GM20000 (cell line): ENCODE measurements around the gene SH3BP4.

Experiments used
- DNase-seq: peaks from one replicate; pipeline ENCODE4 v3.0.0; 2012; ENCODE audit warnings: low spot score
- TF ChIP-seq, protein P1 (sequence below): IDR thresholded peaks from 2 replicates; pipeline ENCODE4 v1.5.1; 2012; ENCODE audit warnings: mild to moderate bottlenecking, control low read depth; ENCODE audit errors: extremely low read depth, missing control alignments

SH3BP4 gene

DNA sequence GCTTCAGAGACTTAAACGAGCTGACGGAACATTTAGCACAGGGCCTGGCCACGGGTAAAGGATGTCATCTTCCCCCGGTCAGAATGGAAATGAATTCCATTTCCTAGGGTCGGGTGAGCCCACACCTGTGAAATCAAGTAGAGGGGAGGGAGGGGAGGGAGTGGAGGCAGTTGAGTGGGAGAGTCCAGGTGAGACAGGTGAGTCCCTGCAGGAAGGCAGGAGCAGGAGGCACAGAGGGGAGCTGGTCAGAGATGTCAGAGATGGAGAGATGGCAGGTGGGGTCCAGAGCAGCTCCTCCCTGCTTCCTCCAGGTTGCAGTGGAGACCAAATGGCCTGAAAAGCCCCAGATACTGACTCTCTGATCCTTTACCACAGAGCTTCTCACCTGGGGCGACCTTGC lies 55.2 kb downstream of the SH3BP4 start:
- TF ChIP-seq, protein P1, sequence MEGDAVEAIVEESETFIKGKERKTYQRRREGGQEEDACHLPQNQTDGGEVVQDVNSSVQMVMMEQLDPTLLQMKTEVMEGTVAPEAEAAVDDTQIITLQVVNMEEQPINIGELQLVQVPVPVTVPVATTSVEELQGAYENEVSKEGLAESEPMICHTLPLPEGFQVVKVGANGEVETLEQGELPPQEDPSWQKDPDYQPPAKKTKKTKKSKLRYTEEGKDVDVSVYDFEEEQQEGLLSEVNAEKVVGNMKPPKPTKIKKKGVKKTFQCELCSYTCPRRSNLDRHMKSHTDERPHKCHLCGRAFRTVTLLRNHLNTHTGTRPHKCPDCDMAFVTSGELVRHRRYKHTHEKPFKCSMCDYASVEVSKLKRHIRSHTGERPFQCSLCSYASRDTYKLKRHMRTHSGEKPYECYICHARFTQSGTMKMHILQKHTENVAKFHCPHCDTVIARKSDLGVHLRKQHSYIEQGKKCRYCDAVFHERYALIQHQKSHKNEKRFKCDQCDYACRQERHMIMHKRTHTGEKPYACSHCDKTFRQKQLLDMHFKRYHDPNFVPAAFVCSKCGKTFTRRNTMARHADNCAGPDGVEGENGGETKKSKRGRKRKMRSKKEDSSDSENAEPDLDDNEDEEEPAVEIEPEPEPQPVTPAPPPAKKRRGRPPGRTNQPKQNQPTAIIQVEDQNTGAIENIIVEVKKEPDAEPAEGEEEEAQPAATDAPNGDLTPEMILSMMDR, result no peak
- no peak for DNase-seq

DNA sequence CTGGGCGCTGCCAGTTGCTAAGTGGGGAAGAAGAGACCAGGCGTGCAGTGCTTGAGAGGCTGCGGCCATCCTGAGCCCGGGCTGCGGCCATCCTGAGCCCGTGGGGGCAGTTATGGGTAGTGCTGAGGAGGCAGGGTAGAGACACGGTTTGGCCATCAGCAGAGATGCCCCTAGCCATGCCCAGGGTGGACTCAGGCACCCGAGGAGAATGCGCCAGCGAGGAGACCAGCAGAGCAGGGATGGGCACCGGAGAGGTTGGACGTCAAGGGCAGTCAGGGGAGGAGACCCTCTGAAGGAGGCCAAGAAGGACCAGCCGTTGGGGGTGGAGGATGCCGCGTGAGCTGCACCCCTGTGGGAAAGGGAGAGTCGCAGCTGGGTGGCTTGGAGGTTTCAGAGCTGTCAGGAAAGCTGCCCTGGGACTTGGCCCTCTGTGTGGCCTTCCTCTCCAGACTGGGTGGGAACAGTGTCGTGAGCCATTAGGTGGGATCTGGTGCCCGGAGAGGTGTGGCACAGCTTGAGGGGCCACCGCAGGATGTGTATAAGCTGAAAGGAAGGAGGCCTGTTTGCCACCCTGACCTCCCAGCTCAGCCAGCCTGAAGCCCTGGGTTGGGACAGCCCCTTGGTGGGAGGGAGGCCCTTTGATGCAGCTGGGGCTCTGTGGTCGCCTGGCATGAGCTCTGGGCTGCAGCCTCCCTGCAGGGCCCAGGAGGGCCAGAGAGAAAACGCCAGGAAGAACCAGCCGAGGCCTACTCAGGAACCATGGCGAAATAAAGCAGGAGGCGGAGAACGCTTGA lies 56.0 kb downstream of the SH3BP4 start:
- no peak for DNase-seq
- TF ChIP-seq, protein P1, result no peak

DNA sequence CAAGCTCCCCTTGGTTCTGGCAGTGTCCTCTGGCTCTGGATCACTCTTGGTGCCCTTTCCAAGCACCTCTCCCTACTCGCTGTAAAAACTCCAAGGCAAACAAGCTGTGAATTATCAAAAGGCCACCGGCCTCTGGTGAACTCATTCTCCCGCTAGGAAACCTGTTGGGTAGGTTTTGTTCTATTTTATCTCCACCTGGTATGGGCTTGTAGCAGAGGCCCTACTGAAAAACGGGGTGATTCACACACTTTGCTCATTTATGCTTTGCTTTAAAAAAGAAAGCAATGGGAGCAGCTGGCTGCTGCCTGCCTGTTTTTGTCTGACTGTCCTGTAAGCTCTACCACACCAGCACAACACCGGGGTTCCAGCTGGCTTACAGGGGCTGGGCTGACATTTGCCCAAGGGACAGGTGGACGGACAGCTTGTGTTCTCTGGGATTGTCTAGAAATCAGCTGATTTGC lies 56.8 kb downstream of the SH3BP4 start:
- DNase-seq, result no peak
- TF ChIP-seq, protein P1, result no peak

DNA sequence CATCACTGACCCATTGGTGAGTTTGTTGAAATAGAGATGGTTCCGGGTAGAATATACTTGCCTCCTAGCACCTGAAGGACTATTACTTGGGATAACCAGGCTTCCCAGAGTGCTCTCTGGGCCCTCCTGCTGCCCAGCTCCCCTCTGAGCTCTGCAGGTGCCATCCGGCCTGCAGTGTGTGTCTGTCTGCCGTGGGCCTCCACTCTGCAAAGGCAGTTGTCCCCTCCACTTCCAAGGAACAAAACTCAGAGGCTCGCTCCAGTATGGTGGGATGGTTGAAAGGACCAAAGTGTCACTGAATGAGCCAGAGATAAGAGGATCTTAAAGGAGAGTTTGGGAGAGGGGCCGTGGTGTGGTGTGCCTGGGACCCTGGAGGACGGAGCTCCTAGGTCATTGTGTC lies 57.3 kb downstream of the SH3BP4 start:
- no peak for DNase-seq
- TF ChIP-seq, protein P1, result no peak

- TF ChIP-seq, protein P1, result no peak
- DNase-seq, result no peak
Observed at GRCh38 chr2:235010117-235010714, 58.4 kb downstream of the SH3BP4 start.

DNA sequence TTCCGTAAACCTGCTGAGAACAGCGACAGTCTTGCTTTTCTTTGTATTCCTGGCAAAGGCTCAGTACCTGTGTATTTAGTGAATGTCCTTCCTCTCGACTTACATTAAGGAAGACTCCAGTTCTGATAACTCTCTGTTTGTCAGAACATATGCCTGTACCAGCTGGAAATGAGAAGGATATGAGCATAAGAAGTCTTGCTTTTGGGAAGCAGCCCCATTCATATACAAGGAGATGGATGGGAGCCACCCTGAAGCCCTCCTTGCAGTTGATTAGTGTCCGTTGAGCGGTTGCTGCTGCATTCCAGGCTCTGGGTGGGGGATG lies 59.8 kb downstream of the SH3BP4 start:
- TF ChIP-seq, protein P1, result no peak
- DNase-seq, result no peak

GRCh38 chr2:235011929-235012631 lies 60.3 kb downstream of the SH3BP4 start:
- TF ChIP-seq, protein P1, result no peak
- DNase-seq, result no peak
